Stomach (tissue), 9 donors: ENCODE data around the gene CASKIN2. TPM values are rescaled to one million over a fixed set of nuclear protein-coding genes. Genes with fewer than 3 reads are reported as not detected.
"Not testable (repeated sequence)": the region's sequence is repeated elsewhere in the genome, so short reads cannot be mapped to it uniquely, and the experiment has no call there.

Experiments used
- DNase-seq, 2 donors: peaks; one replicate each; pipeline versions ENCODE4 v3.0.0 to v3.0.0-alpha.2; 2013 to 2019
- H3K27ac ChIP-seq, 5 donors: fragments of 200-600 bp in 4 of 5; sonication (generic) in 4 of 5; one replicate each; pipeline ENCODE4 v1.5.1; 2013 to 2019; ENCODE audit warnings: mild to moderate bottlenecking in 1 of 5, moderate library complexity in 1 of 5
- H3K27me3 ChIP-seq, 3 donors: fragments of 200-600 bp; sonication (generic); one replicate each; pipeline ENCODE4 v1.5.1; 2017 to 2019; ENCODE audit warnings: mixed run types in 1 of 3
- H3K36me3 ChIP-seq, 4 donors: fragments of 200-600 bp; sonication (generic); 1 replicate in 3 of 4; 2 replicates in 1 of 4; pipeline ENCODE4 v1.5.1; 2016 to 2019
- H3K4me1 ChIP-seq, 4 donors: fragments of 200-600 bp; sonication (generic); one replicate each; pipeline ENCODE4 v1.5.1; 2016 to 2019
- H3K4me3 ChIP-seq, 4 donors: fragments of 200-600 bp; sonication (generic) in 3 of 4; one replicate each; pipeline ENCODE4 v1.5.1; 2016 to 2019; ENCODE audit warnings: mild to moderate bottlenecking in 1 of 4
- H3K9me3 ChIP-seq, 4 donors: fragments of 200-600 bp; sonication (generic); one replicate each; pipeline ENCODE4 v1.5.1; 2016 to 2019
- CTCF ChIP-seq, 7 experiments: fragments of 450-650 bp in 4 of 7; fragments of 200-600 bp in 3 of 7; sonication (generic) in 3 of 7; IDR thresholded peaks; one replicate each; pipeline ENCODE4 v1.5.1; 2016 to 2019; ENCODE audit warnings: antibody characterized with exemption in 7 of 7, control low read depth in 2 of 7, mild to moderate bottlenecking in 1 of 7
- EP300 ChIP-seq: sonication (generic); formaldehyde crosslinking; IDR thresholded peaks from one replicate; pipeline ENCODE4 v1.6.1; 2017; ENCODE audit warnings: antibody characterized with exemption
- POLR2A ChIP-seq, 4 donors: fragments of 450-650 bp; IDR thresholded peaks; one replicate each; pipeline ENCODE4 v1.6.1; 2016; ENCODE audit warnings: antibody characterized with exemption in 4 of 4, control low read depth in 2 of 4, mild to moderate bottlenecking in 1 of 4, moderate library complexity in 1 of 4
- POLR2AphosphoS5 ChIP-seq, 3 donors: sonication (generic); formaldehyde crosslinking; IDR thresholded peaks; one replicate each; pipeline ENCODE4 v1.6.1; 2016; ENCODE audit warnings: antibody characterized with exemption in 3 of 3
- WGBS, 5 donors: extraction: QIAGEN DNeasy Blood & Tissue Kit in 3 of 5; methylation state at CpG; one replicate each; pipeline versions ENCODE4 v1.1.5 to v1.1.7; 2013 to 2018; 5-methylcytosine and 5-hydroxymethylcytosine counted together
- intact Hi-C: fragments of 100-400 bp; cut with DNase I; formaldehyde crosslinking; loops from one replicate; pipeline ENCODE4 v1.15.1; 2023; ENCODE audit warnings: low total_unique reads
- polyA plus RNA-seq, 3 donors: library from polyadenylated mRNA; stranded (reverse); fragments of 200-250 nt; gene quantifications; one replicate each; pipeline ENCODE4 v1.2.3, GENCODE V29; 2013
- total RNA-seq, 5 donors: library from RNA; depleted of rRNA; stranded (reverse); fragments of >200 nt; gene quantifications; one replicate each; pipeline versions ENCODE4 v1.1.0 to v1.2.3, GENCODE V29; 2014 to 2016
- donor health status: healthy with polysubstance abuse.
- donor health status: Bipolar disorder and iron deficiency.
- donor health status: healthy.

CASKIN2 gene
- total and polyA plus RNA-seq, 8 donors = 5.4 to 27.4 (median 12.1) TPM

- Histone ChIP-seq H3K9me3 (no peaks in the 10 kb centered on the region), H3K4me1 (peaks cover 23 to 49% (median 44%) of the 10 kb centered on the region in 4 donors), H3K27ac (peak overlapping the region; percentile 84 to 90 (median 89)), H3K4me3 (peak overlapping the region; percentile 87 to 99 (median 94)), H3K27me3 (no peaks in the 10 kb centered on the region), H3K36me3 (no peaks in the 10 kb centered on the region)
- intact Hi-C loops = no loop called here
- peak; percentile 27 to 84 for DNase-seq
- WGBS, 5 donors = 1 to 2% (median 1%) methylated on average over 31 to 38 of the region's 38 CpGs
- TF ChIP-seq POLR2AphosphoS5 (IDR thresholded peaks at IDR 0.05) (no peak), POLR2A (IDR thresholded peaks at IDR 0.05) (no peak), CTCF (IDR thresholded peaks at IDR 0.05) (no peak), EP300 (no peak)
Measured at GRCh38 chr17:75457047-75457654, 58.2 kb downstream of the CASKIN2 start.

- H3K4me3 ChIP-seq = peak within 1 kb of the TSS; percentile 87 to 99 (median 94)
- H3K4me1 ChIP-seq = peaks cover 23 to 49% (median 44%) of the 10 kb centered on the region in 4 donors
- peak within 1 kb of the TSS; percentile 84 to 90 (median 89) for H3K27ac ChIP-seq
- 0 to 1% (median 0%) methylated on average over 24 to 33 of the region's 33 CpGs for WGBS, 5 donors
- no peaks in the 10 kb centered on the region for H3K9me3 ChIP-seq
- intact Hi-C loops = no loop called here
- no peak for TF ChIP-seq POLR2A (IDR thresholded peaks at IDR 0.05)
- TF ChIP-seq POLR2AphosphoS5 (IDR thresholded peaks at IDR 0.05) = peak in 2 of 3 donors; percentile 60 to 75
- TF ChIP-seq EP300 = no peak
- H3K36me3 ChIP-seq = no peaks in the 10 kb centered on the region
- H3K27me3 ChIP-seq = no peaks in the 10 kb centered on the region
- DNase-seq = peak; percentile 96 to 98
Measured at GRCh38 chr17:75456417-75457046, 58.8 kb downstream of the CASKIN2 start, which contains the start of gene TMEM94. TSS of gene TMEM94 (plus strand) at chr17:75456635. CDS start at chr17:75471906, 15,271 bp downstream.

- peak in 1 of 2 donors; percentile 28 for DNase-seq
- H3K27me3 ChIP-seq = no peaks in the 10 kb centered on the region
- 3 to 7% (median 4%) methylated on average over 13 of the region's 13 CpGs for WGBS, 5 donors
- H3K36me3 ChIP-seq = no peaks in the 10 kb centered on the region
- peaks cover 23 to 49% (median 44%) of the 10 kb centered on the region in 4 donors for H3K4me1 ChIP-seq
- peak overlapping the region; percentile 65 to 90 (median 89) for H3K27ac ChIP-seq
- intact Hi-C loops = no loop called here
- TF ChIP-seq CTCF (IDR thresholded peaks at IDR 0.05) (no peak), EP300 (no peak), POLR2A (IDR thresholded peaks at IDR 0.05) (no peak), POLR2AphosphoS5 (IDR thresholded peaks at IDR 0.05) (no peak)
- no peaks in the 10 kb centered on the region for H3K9me3 ChIP-seq
- peak overlapping the region; percentile 87 to 99 (median 94) for H3K4me3 ChIP-seq
Measured at GRCh38 chr17:75456039-75456416, 59.3 kb downstream of the CASKIN2 start.

GRCh38 chr17:75454672-75455071, 60.7 kb downstream of the CASKIN2 start:
- peak overlapping the region in 1 of 5 donors; percentile 90 for H3K27ac ChIP-seq
- 90 to 99% (median 94%) methylated on average over 3 of the region's 3 CpGs for WGBS, 5 donors
- DNase-seq, H3K9me3 ChIP-seq, H3K4me3 ChIP-seq, H3K36me3 ChIP-seq, intact Hi-C loops, H3K27me3 ChIP-seq: not testable (repeated sequence)
- peaks cover 18 to 38% (median 34%) of the 10 kb centered on the region in 4 donors for H3K4me1 ChIP-seq

- intact Hi-C loops = no loop called here
Measured at GRCh38 chr17:75454193-75454592, 61.1 kb downstream of the CASKIN2 start.

More at GRCh38 chr17:75454193-75454592, 61.1 kb downstream of the CASKIN2 start:
- H3K36me3 ChIP-seq = no peaks in the 10 kb centered on the region
- no peak for DNase-seq
- no peak for TF ChIP-seq EP300
- H3K4me3 ChIP-seq = no peak overlapping the region
- H3K9me3 ChIP-seq = no peaks in the 10 kb centered on the region
- no peaks in the 10 kb centered on the region for H3K27me3 ChIP-seq
- H3K4me1 ChIP-seq = peaks cover 13 to 34% (median 30%) of the 10 kb centered on the region in 4 donors
- H3K27ac ChIP-seq = no peak overlapping the region
